DND-41 (cell line): ENCODE measurements around the gene PCSK9.

Experiments
- CTCF ChIP-seq: IDR thresholded peaks from 2 replicates; pipeline ENCODE4 v1.5.1; 2012; ENCODE audit warnings: borderline replicate concordance, low read length, moderate library complexity, mild to moderate bottlenecking; ENCODE audit not compliant: poor library complexity, severe bottlenecking; ENCODE audit errors: extremely low read depth
- EZH2 ChIP-seq: IDR thresholded peaks from 3 replicates; pipeline ENCODE4 v1.6.1; 2012; ENCODE audit warnings: borderline replicate concordance, low read depth, mild to moderate bottlenecking, moderate library complexity, low read length, inconsistent platforms; ENCODE audit not compliant: severe bottlenecking

GRCh38 chr1:54993140-54993539 is 46.2 kb upstream of the PCSK9 start:
- TF ChIP-seq CTCF (no peak), EZH2 (no peak)
